ENCODE measurements around the gene FILIP1L.

The FILIP1L gene

GRCh38 chr3:100047455-100048141 is 66.7 kb downstream of the FILIP1L start:
- no peak overlapping the region for H3K4me3 ChIP-seq (ENCODE audit: low read depth, low read length)
- TF ChIP-seq CTCF (IDR thresholded peaks at IDR 0.05; ENCODE audit: low read depth, low read length): no peak

GRCh38 chr3:100046986-100047385 is 67.3 kb downstream of the FILIP1L start:
- no peak overlapping the region for H3K4me3 ChIP-seq (ENCODE audit: low read depth, low read length)
- no peak for TF ChIP-seq CTCF (IDR thresholded peaks at IDR 0.05; ENCODE audit: low read depth, low read length)

- TF ChIP-seq CTCF (IDR thresholded peaks at IDR 0.05; ENCODE audit: low read depth, low read length): no peak
- H3K4me3 ChIP-seq (ENCODE audit: low read depth, low read length): no peak overlapping the region
Observed at GRCh38 chr3:100045696-100046095, 68.6 kb downstream of the FILIP1L start.

- no peak for TF ChIP-seq CTCF (IDR thresholded peaks at IDR 0.05; ENCODE audit: low read depth, low read length)
- H3K4me3 ChIP-seq (ENCODE audit: low read depth, low read length): no peak overlapping the region
Observed at GRCh38 chr3:100044369-100044768, 69.9 kb downstream of the FILIP1L start.

GRCh38 chr3:100043271-100043670 is 71.0 kb downstream of the FILIP1L start:
- TF ChIP-seq CTCF (IDR thresholded peaks at IDR 0.05; ENCODE audit: low read depth, low read length): no peak
- no peak overlapping the region for H3K4me3 ChIP-seq (ENCODE audit: low read depth, low read length)

GRCh38 chr3:100042166-100042981 is 71.9 kb downstream of the FILIP1L start:
- no peak overlapping the region for H3K4me3 ChIP-seq (ENCODE audit: low read depth, low read length)
- no peak for TF ChIP-seq CTCF (IDR thresholded peaks at IDR 0.05; ENCODE audit: low read depth, low read length)

GRCh38 chr3:100041328-100041749 is 73.0 kb downstream of the FILIP1L start:
- H3K4me3 ChIP-seq (ENCODE audit: low read depth, low read length): no peak overlapping the region
- TF ChIP-seq CTCF (IDR thresholded peaks at IDR 0.05; ENCODE audit: low read depth, low read length): no peak

Data from WI38 (cell line).